Lung (tissue), 12 donors: ENCODE data around the gene PIGU. TPM values are rescaled to one million over a fixed set of nuclear protein-coding genes. Genes with fewer than 3 reads are reported as not detected.
A peak's percentile ranks its signal among the peaks of the same experiment; 100 is the strongest.

Experiments used
- ATAC-seq: fragments of 200-7000 bp; cut with Tn5 transposase; one replicate; pipeline ENCODE4 v1.9.1; 2020; ENCODE audit warnings: moderate number of reproducible peaks; ENCODE audit not compliant: insufficient read depth, low FRiP score
- DNase-seq, 3 donors: peaks; one replicate each; pipeline ENCODE4 v3.0.0-alpha.2; 2013 to 2017
- H3K27ac ChIP-seq, 2 donors: one replicate each; pipeline ENCODE4 v1.5.1; 2013; ENCODE audit warnings: mild to moderate bottlenecking in 2 of 2, moderate library complexity in 2 of 2, control low read depth in 1 of 2, inconsistent platforms in 1 of 2, low read depth in 1 of 2, low read length in 1 of 2
- H3K27me3 ChIP-seq, 3 donors: one replicate each; pipeline ENCODE4 v1.5.1; 2013; ENCODE audit warnings: low read length in 2 of 3; ENCODE audit not compliant: control insufficient read depth in 3 of 3, insufficient read depth in 3 of 3
- H3K36me3 ChIP-seq, 4 donors: one replicate each; pipeline ENCODE4 v1.5.1; 2013; ENCODE audit warnings: low read length in 4 of 4, mild to moderate bottlenecking in 1 of 4, moderate library complexity in 1 of 4; ENCODE audit not compliant: control insufficient read depth in 4 of 4, insufficient read depth in 4 of 4
- H3K4me1 ChIP-seq, 5 donors: one replicate each; pipeline ENCODE4 v1.5.1; 2013; ENCODE audit warnings: low read length in 5 of 5, mild to moderate bottlenecking in 2 of 5, moderate library complexity in 1 of 5; ENCODE audit not compliant: control insufficient read depth in 5 of 5, insufficient read depth in 5 of 5
- H3K4me3 ChIP-seq: one replicate; pipeline ENCODE4 v1.5.1; 2013; ENCODE audit warnings: mild to moderate bottlenecking, control low read depth, moderate library complexity
- H3K9ac ChIP-seq, 2 donors: one replicate each; pipeline ENCODE4 v1.5.1; 2013; ENCODE audit warnings: low read length in 2 of 2, control low read depth in 1 of 2; ENCODE audit not compliant: insufficient read depth in 1 of 2
- H3K9me3 ChIP-seq, 4 donors: one replicate each; pipeline ENCODE4 v1.5.1; 2013; ENCODE audit warnings: low read length in 3 of 4, mild to moderate bottlenecking in 1 of 4, moderate library complexity in 1 of 4; ENCODE audit not compliant: control insufficient read depth in 4 of 4, insufficient read depth in 3 of 4
- WGBS, 2 donors: extraction: QIAGEN DNeasy Blood & Tissue Kit; methylation state at CpG; one replicate each; pipeline ENCODE4 v1.1.7; 2013; 5-methylcytosine and 5-hydroxymethylcytosine counted together
- polyA plus RNA-seq, 2 donors: library from polyadenylated mRNA; stranded (reverse); fragments of 200-250 nt; gene quantifications; one replicate each; pipeline ENCODE4 v1.2.1, GENCODE V29; 2013
- total RNA-seq, 2 donors: library from RNA; depleted of rRNA in 1 of 2; stranded (reverse); fragments of >200 nt in 1 of 2; gene quantifications; one replicate each; pipeline ENCODE4 v1.2.1, GENCODE V29; 2014 to 2021
- TF ChIP-seq, protein P1 (sequence below): IDR thresholded peaks from 2 replicates; pipeline ENCODE4 v1.5.1; 2012; ENCODE audit warnings: mild to moderate bottlenecking; ENCODE audit errors: control extremely low read depth, extremely low read depth
- donor health status: control.
- donor health status: control.
- donor health status: Bipolar disorder and iron deficiency.
- donor health status: healthy.
- donor health status: DM: yes; HTN: yes; CAD: no.

PIGU gene
- total and polyA plus RNA-seq, 4 donors, result 15.7 to 21.2 (median 20.1) TPM

DNA sequence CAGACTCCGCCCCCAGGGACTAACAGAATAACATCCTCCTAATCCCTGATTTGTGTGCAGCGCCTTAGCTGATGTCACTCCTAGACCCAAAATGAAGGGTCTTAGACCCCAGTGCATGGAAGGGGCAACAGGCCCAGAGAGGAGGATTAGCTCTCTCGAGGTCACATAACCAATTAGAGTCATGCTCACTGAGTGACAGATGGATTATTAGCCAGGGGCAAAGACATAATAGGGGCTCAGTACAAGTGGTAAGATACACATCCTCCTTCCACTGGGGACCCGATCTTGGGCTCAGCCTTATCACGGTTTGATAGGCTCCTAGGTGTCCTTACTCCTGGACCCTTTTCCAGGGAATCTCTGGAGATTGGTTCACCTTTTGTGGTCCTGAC is 28.1 kb upstream of the PIGU start:
- 52 to 62% methylated on average over 5 of the region's 5 CpGs for WGBS, 2 donors
- TF ChIP-seq, protein P1, sequence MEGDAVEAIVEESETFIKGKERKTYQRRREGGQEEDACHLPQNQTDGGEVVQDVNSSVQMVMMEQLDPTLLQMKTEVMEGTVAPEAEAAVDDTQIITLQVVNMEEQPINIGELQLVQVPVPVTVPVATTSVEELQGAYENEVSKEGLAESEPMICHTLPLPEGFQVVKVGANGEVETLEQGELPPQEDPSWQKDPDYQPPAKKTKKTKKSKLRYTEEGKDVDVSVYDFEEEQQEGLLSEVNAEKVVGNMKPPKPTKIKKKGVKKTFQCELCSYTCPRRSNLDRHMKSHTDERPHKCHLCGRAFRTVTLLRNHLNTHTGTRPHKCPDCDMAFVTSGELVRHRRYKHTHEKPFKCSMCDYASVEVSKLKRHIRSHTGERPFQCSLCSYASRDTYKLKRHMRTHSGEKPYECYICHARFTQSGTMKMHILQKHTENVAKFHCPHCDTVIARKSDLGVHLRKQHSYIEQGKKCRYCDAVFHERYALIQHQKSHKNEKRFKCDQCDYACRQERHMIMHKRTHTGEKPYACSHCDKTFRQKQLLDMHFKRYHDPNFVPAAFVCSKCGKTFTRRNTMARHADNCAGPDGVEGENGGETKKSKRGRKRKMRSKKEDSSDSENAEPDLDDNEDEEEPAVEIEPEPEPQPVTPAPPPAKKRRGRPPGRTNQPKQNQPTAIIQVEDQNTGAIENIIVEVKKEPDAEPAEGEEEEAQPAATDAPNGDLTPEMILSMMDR, result no peak
- H3K27ac ChIP-seq, result peak overlapping the region; percentile 98 to 100
- peak overlapping the region; percentile 70 for H3K4me3 ChIP-seq
- H3K4me1 ChIP-seq, result peaks cover 0 to 13% (median 7%) of the 10 kb centered on the region in 5 donors
- no peaks in the 10 kb centered on the region for H3K36me3 ChIP-seq
- ATAC-seq (no peak), DNase-seq (no peak)
- H3K9me3 ChIP-seq, result no peaks in the 10 kb centered on the region
- no peaks in the 10 kb centered on the region for H3K27me3 ChIP-seq
- peak overlapping the region in 1 of 2 donors; percentile 37 for H3K9ac ChIP-seq

DNA sequence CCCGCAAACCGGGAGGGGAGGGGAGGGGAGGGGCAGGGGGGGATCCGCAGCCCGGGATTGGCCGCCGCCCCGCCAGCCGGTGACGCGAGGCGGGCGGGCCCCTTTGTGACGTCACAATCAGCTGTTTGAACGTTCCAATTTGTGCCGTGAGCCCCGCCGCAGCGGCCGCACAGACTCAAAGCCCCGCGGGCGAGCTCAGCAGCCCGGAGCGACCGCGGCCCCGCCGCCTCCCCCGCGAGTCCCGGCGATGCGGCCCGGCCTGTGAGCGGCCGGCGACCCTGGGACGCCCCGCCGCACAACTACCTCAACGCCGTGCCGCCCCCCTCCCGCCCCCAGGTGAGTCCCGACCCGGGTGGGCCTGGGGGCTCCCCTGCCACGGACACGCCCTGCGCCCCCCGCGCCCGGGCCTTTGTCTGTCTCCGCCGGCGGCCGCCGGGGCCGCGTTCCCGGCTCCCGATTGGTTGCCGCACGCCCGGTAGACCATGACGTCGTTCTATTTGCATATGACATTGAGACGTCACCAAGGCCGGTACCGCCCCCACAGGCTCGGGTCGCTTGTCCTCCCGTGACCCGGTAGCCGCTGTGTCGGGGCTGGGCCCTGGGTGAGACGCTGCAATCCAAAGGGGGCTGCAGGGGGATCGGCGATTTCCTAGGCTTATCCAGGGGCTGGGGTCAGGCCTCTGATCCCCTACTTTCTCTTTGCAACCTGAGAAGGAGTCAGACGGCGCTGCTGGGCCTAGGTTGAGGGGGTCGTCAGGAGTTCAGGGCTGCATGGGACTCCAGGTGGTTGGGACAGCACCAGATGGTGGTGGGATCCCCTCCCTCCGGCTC is 27.5 kb upstream of the PIGU start, which contains the start of gene TP53INP2:
TP53INP2 (plus strand) TSS at position 168 of the 831 bp plus-strand sequence. CDS start 4,396 bp downstream, outside the sequence.
- H3K9me3 ChIP-seq, result no peaks in the 10 kb centered on the region
- WGBS, 2 donors, result 1% methylated on average over 67 to 82 of the region's 82 CpGs
- peak within 1 kb of the TSS; percentile 66 to 89 for H3K9ac ChIP-seq
- peak; percentile 74 for ATAC-seq
- DNase-seq, result peak; percentile 88 to 93 (median 90)
- TF ChIP-seq, protein P1, result no peak
- peak within 1 kb of the TSS; percentile 70 for H3K4me3 ChIP-seq
- peaks cover 0 to 13% (median 5%) of the 10 kb centered on the region in 5 donors for H3K4me1 ChIP-seq
- H3K36me3 ChIP-seq, result no peaks in the 10 kb centered on the region
- H3K27ac ChIP-seq, result peak within 1 kb of the TSS; percentile 98 to 100
- H3K27me3 ChIP-seq, result no peaks in the 10 kb centered on the region

DNA sequence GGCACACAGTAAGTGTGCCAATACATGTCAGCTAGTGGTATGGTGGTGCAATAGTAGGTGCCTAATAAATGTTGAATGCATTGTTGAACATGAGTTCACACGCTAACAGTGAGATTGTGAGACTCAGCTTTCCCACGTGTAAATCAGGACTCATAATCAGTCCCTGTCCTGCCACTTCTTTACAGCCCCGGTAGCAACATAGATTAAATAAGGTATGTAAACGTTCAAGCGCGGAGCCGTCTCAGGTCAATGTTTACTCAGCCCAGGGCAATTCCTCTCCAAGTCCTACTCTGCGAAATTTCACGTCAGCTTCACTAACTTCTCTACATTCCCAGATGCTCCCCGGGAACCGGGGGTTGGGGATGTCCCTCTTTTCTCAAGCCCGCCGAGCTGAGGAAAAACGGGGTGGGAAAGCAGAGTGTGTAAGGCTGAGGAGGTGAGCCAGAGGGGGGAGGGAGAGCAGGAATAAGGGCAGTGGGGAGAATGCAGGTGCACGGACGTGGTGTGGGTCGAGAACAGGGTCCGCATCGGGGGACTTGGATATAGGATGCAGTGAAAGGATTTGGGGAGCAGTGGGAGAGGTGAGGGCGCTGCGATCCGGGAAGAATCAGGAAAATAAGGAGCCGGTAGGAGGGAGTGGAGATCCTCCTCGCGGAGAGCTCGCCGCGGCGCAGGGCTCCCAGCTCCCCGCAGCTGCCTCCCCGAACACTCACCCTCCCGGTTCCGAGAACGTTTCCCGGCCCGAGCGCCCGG is 26.7 kb upstream of the PIGU start:
- peaks cover 0 to 13% (median 5%) of the 10 kb centered on the region in 5 donors for H3K4me1 ChIP-seq
- DNase-seq (peak; percentile 44 to 58 (median 55)), ATAC-seq (peak; percentile 2)
- peak overlapping the region; percentile 60 for H3K4me3 ChIP-seq
- H3K9me3 ChIP-seq, result no peaks in the 10 kb centered on the region
- TF ChIP-seq, protein P1, result no peak
- H3K27me3 ChIP-seq, result no peaks in the 10 kb centered on the region
- H3K27ac ChIP-seq, result peak overlapping the region; percentile 98 to 100
- WGBS, 2 donors, result 1% methylated on average over 29 to 38 of the region's 38 CpGs
- no peaks in the 10 kb centered on the region for H3K36me3 ChIP-seq
- peak overlapping the region; percentile 57 to 89 for H3K9ac ChIP-seq
